ENCODE results near the gene EVA1C. TPM values are rescaled to one million over a fixed set of nuclear protein-coding genes. Genes with fewer than 3 reads are reported as not detected.

The EVA1C gene
- total and polyA plus RNA-seq, 2 donors (not counting 1 experiment from before 2014, with no cell fraction given): 0.84 to 1.6 TPM

DNA sequence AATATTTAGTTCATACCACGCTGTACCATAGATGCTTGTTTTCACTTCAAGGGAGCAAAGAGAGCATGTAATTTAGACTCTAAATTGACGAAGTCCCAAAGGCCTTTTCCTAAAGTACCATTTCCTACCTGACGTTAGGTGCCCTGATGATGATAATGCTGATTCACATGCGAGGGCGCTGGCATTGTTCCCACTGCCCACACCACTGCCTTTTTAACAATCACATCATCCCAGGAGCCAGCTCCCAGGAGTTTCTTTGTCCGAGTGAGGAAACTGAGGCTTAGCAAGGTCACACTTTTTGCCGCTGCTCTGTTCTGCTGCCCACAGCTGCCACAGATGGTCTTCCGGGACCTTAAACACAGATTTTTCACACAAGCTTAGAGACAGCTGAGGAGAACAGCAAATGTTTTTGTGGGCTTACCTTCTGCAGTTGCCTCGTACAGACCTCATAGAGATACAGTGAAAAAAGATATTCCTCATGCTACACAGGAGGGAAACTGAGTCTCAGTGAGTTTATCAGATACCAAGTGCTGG lies 69.4 kb downstream of the EVA1C start:
- peaks cover 0 to 3% (median 0%) of the 10 kb centered on the region in 3 donors for H3K9me3 ChIP-seq (ENCODE audit: control extremely low read depth in 1 of 3, control insufficient read depth in 2 of 3, insufficient read depth in 1 of 3, low read length in 2 of 3)
- H3K36me3 ChIP-seq (replicated peaks in 1 of 2; ENCODE audit: control extremely low read depth in 1 of 2, control insufficient read depth in 1 of 2, extremely low read depth in 1 of 2, insufficient read depth in 2 of 2, low read length in 1 of 2): no peaks in the 10 kb centered on the region
- H4K20me1 ChIP-seq (ENCODE audit: control insufficient read depth, insufficient read depth, low read length, poor library complexity, severe bottlenecking): no peaks in the 10 kb centered on the region
- no peak overlapping the region for H3K27ac ChIP-seq (ENCODE audit: low read length in 2 of 2)
- Mint-ChIP-seq H3K4me1 (no peaks in the 10 kb centered on the region), H3K27me3 (peaks cover 2% of the 10 kb centered on the region), H3K9me3 (ENCODE audit: insufficient read depth) (no peaks in the 10 kb centered on the region), H3K27ac (no peak overlapping the region), H3K4me3 (no peak overlapping the region)
- H3K4me1 ChIP-seq (ENCODE audit: control insufficient read depth in 2 of 2, insufficient read depth in 2 of 2, low read length in 2 of 2): no peaks in the 10 kb centered on the region
- ATAC-seq (ENCODE audit: low read depth) (no peak), DNase-seq (no peak)
- TF ChIP-seq, protein P1, sequence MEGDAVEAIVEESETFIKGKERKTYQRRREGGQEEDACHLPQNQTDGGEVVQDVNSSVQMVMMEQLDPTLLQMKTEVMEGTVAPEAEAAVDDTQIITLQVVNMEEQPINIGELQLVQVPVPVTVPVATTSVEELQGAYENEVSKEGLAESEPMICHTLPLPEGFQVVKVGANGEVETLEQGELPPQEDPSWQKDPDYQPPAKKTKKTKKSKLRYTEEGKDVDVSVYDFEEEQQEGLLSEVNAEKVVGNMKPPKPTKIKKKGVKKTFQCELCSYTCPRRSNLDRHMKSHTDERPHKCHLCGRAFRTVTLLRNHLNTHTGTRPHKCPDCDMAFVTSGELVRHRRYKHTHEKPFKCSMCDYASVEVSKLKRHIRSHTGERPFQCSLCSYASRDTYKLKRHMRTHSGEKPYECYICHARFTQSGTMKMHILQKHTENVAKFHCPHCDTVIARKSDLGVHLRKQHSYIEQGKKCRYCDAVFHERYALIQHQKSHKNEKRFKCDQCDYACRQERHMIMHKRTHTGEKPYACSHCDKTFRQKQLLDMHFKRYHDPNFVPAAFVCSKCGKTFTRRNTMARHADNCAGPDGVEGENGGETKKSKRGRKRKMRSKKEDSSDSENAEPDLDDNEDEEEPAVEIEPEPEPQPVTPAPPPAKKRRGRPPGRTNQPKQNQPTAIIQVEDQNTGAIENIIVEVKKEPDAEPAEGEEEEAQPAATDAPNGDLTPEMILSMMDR (IDR thresholded peaks at IDR 0.05): no peak
- no peak for TF ChIP-seq EZH2 (IDR thresholded peaks at IDR 0.05; ENCODE audit: borderline replicate concordance, insufficient read depth, low read depth, low read length, poor library complexity, severe bottlenecking)
- CTCF ChIA-PET: no interaction called here
- WGBS (ENCODE audit: insufficient coverage): 94% methylated on average over 5 of the region's 9 CpGs
- H3K79me2 ChIP-seq (ENCODE audit: control insufficient read depth, insufficient read depth, low read length): no peaks in the 10 kb centered on the region
- H3K4me2 ChIP-seq (replicated peaks; ENCODE audit: low read depth, low read length, poor library complexity, severe bottlenecking): no peak overlapping the region
- H3K27me3 ChIP-seq (replicated peaks in 1 of 4; ENCODE audit: control extremely low read depth in 1 of 4, control insufficient read depth in 3 of 4, insufficient read depth in 4 of 4, low read length in 3 of 4): no peaks in the 10 kb centered on the region
- no peak overlapping the region for H2AFZ ChIP-seq (ENCODE audit: insufficient read depth, low read depth, low read length, poor library complexity, severe bottlenecking)
- H3K4me3 ChIP-seq (ENCODE audit: control extremely low read depth in 1 of 5, extremely low read depth in 1 of 5, insufficient read depth in 1 of 5, low read depth in 2 of 5, low read length in 4 of 5): no peak overlapping the region
- H3K9ac ChIP-seq (ENCODE audit: low read length): no peak overlapping the region
- intact Hi-C loops (cut with micrococcal nuclease): no loop called here
- POLR2A ChIA-PET: no interaction called here

DNA sequence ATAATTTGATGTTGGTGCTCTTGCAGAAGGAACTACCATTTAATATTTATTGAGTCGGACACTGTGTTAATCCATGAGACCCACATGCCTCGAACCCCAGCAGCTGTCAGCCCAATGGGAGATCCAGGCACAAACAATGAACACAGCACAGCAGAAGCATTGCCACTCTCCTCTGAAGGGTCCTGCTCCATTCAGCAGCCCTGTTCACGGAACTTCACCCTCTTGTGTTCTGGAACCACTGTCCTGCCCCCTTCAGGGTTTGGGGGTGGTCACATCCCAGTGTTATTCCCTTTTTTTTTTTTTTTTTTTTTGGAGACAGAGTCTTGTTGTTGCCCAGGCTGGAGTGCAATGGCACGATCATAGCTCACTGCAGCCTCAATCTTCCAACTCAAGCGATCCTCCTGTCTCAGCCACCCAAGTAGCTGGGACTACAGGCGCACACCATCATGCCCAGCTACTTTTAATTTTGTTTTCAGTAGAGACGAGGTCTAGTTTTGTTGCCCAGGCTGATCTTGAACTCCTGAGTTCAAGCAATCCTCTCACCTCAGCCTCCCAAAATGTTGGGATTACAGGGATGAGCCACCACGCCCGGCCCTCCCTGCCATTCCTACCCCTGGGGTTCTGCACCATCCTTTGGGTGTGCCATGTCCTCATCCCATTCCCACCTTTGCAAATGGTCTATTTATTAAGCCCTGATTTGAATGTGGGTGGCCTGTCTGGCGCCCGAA lies 70.2 kb downstream of the EVA1C start:
- H3K9ac ChIP-seq (ENCODE audit: low read length): no peak overlapping the region
- H3K36me3 ChIP-seq (replicated peaks in 1 of 2; ENCODE audit: control extremely low read depth in 1 of 2, control insufficient read depth in 1 of 2, extremely low read depth in 1 of 2, insufficient read depth in 2 of 2, low read length in 1 of 2): no peaks in the 10 kb centered on the region
- no peaks in the 10 kb centered on the region for H3K79me2 ChIP-seq (ENCODE audit: control insufficient read depth, insufficient read depth, low read length)
- WGBS (ENCODE audit: insufficient coverage): 91% methylated on average over 7 of the region's 11 CpGs
- no peak for TF ChIP-seq EZH2 (IDR thresholded peaks at IDR 0.05; ENCODE audit: borderline replicate concordance, insufficient read depth, low read depth, low read length, poor library complexity, severe bottlenecking)
- TF ChIP-seq, protein P1 (IDR thresholded peaks at IDR 0.05): no peak
- DNase-seq (no peak), ATAC-seq (ENCODE audit: low read depth) (no peak)
- Mint-ChIP-seq H3K27me3 (peaks cover 2% of the 10 kb centered on the region), H3K4me1 (no peaks in the 10 kb centered on the region), H3K27ac (no peak overlapping the region), H3K9me3 (ENCODE audit: insufficient read depth) (no peaks in the 10 kb centered on the region), H3K4me3 (no peak overlapping the region)
- ChIA-PET POLR2A (no interaction called here), CTCF (interaction anchor here (0.7 kb wide), 1 partner anchor 56 kb away, joined by 4 read pairs; no protein-coding TSS in a partner anchor)
- peaks cover 0 to 3% (median 0%) of the 10 kb centered on the region in 3 donors for H3K9me3 ChIP-seq (ENCODE audit: control extremely low read depth in 1 of 3, control insufficient read depth in 2 of 3, insufficient read depth in 1 of 3, low read length in 2 of 3)
- H3K27ac ChIP-seq (ENCODE audit: low read length in 2 of 2): no peak overlapping the region
- H3K4me2 ChIP-seq (replicated peaks; ENCODE audit: low read depth, low read length, poor library complexity, severe bottlenecking): no peak overlapping the region
- no peak overlapping the region for H3K4me3 ChIP-seq (ENCODE audit: control extremely low read depth in 1 of 5, extremely low read depth in 1 of 5, insufficient read depth in 1 of 5, low read depth in 2 of 5, low read length in 4 of 5)
- H3K4me1 ChIP-seq (ENCODE audit: control insufficient read depth in 2 of 2, insufficient read depth in 2 of 2, low read length in 2 of 2): no peaks in the 10 kb centered on the region
- H3K27me3 ChIP-seq (replicated peaks in 1 of 4; ENCODE audit: control extremely low read depth in 1 of 4, control insufficient read depth in 3 of 4, insufficient read depth in 4 of 4, low read length in 3 of 4): no peaks in the 10 kb centered on the region
- no peak overlapping the region for H2AFZ ChIP-seq (ENCODE audit: insufficient read depth, low read depth, low read length, poor library complexity, severe bottlenecking)
- intact Hi-C loops (cut with micrococcal nuclease): no loop called here
- H4K20me1 ChIP-seq (ENCODE audit: control insufficient read depth, insufficient read depth, low read length, poor library complexity, severe bottlenecking): no peaks in the 10 kb centered on the region
